Articular chondrocyte of knee joint (primary cell): Measurements from ENCODE around the gene RPS6KA4. TPM values are rescaled to one million over a fixed set of nuclear protein-coding genes. Genes with fewer than 3 reads are reported as not detected.

Source experiments
- small RNA-seq: library from RNA; depleted of rRNA; stranded (forward); fragments of <200 nt; gene quantifications from one replicate; pipeline ENCODE3, GENCODE V24; 2012
- total RNA-seq: library from RNA; depleted of rRNA; stranded (reverse); fragments of >200 nt; gene quantifications from 2 replicates; pipeline ENCODE4 v1.2.3, GENCODE V29; 2012

The RPS6KA4 gene
- total RNA-seq = 26.3 and 38.2 TPM in 2 replicates

GRCh38 chr11:64358907-64359711 lies at the start of gene RPS6KA4:
TSS of gene RPS6KA4 (plus strand) at chr11:64359162. CDS start at chr11:64359236, 74 bp downstream.

GRCh38 chr11:64317325-64317960 lies 41.5 kb upstream of the RPS6KA4 start, which contains the start of gene TRMT112:
TSS of gene TRMT112 (minus strand) at chr11:64317559. CDS start at chr11:64317526, 33 bp downstream.

GRCh38 chr11:64317961-64318765 lies 40.8 kb upstream of the RPS6KA4 start, which contains the start of gene PRDX5:
TSS of gene PRDX5 (plus strand) at chr11:64318121. CDS start at chr11:64318216, 95 bp downstream.

GRCh38 chr11:64339754-64340408 lies 19.1 kb upstream of the RPS6KA4 start, which contains the start of gene CCDC88B:
TSS of gene CCDC88B (plus strand) at chr11:64340204. CDS start at chr11:64340267, 63 bp downstream.

Small RNA genes lying within 50 kb of the gene (small RNA-seq; reads per million reads assigned to genes)
- gene MIR1237 = not detected
- gene MIR7155 = 0.46 reads per million, percentile 9 among the genes with 10 or more reads in this experiment

Other genes with a start within 250 kb of the RPS6KA4 start
- 12.3 and 13.9 TPM in 2 replicates for gene MACROD1, start 193.0 kb upstream of the RPS6KA4 start, total RNA-seq
- 84.9 and 87.6 TPM in 2 replicates for gene STIP1, start 173.0 kb upstream of the RPS6KA4 start, total RNA-seq
- 1.0 and 1.2 TPM in 2 replicates for gene FERMT3, start 152.4 kb upstream of the RPS6KA4 start, total RNA-seq
- gene TRPT1, start 133.0 kb upstream of the RPS6KA4 start, total RNA-seq = 20.8 and 29.8 TPM in 2 replicates
- 35.0 and 35.9 TPM in 2 replicates for gene NUDT22, start 132.9 kb upstream of the RPS6KA4 start, total RNA-seq
- gene DNAJC4, start 128.6 kb upstream of the RPS6KA4 start, total RNA-seq = 9.1 and 11.8 TPM in 2 replicates
- 17.3 and 25.5 TPM in 2 replicates for gene VEGFB, start 124.6 kb upstream of the RPS6KA4 start, total RNA-seq
- 32.5 and 35.7 TPM in 2 replicates for gene FKBP2, start 118.1 kb upstream of the RPS6KA4 start, total RNA-seq
- gene PPP1R14B, start 112.2 kb upstream of the RPS6KA4 start, total RNA-seq = 104 and 126 TPM in 2 replicates
- 19.5 and 20.3 TPM in 2 replicates for gene PLCB3, start 107.6 kb upstream of the RPS6KA4 start, total RNA-seq
- gene BAD, start 74.5 kb upstream of the RPS6KA4 start, total RNA-seq = 61.0 and 65.3 TPM in 2 replicates
- gene GPR137, start 73.3 kb upstream of the RPS6KA4 start, total RNA-seq = 10.6 and 11.1 TPM in 2 replicates
- 0.11 TPM in 1 of 2 replicates, not detected in the other for gene KCNK4, start 67.9 kb upstream of the RPS6KA4 start, total RNA-seq
- 0.13 TPM in 1 of 2 replicates, not detected in the other for gene CATSPERZ, start 58.8 kb upstream of the RPS6KA4 start, total RNA-seq
- 17.6 and 18.7 TPM in 2 replicates for gene ESRRA, start 53.6 kb upstream of the RPS6KA4 start, total RNA-seq
- 109 and 165 TPM in 2 replicates for gene TRMT112, start 41.6 kb upstream of the RPS6KA4 start, total RNA-seq
- 218 and 224 TPM in 2 replicates for gene PRDX5, start 41.0 kb upstream of the RPS6KA4 start, total RNA-seq
- gene CCDC88B, start 19.0 kb upstream of the RPS6KA4 start, total RNA-seq = 0.26 and 0.86 TPM in 2 replicates
- under 0.01 TPM in 1 of 2 replicates, not detected in the other for gene SLC22A11, start 196.8 kb downstream of the RPS6KA4 start, total RNA-seq
- gene SLC22A12, start 232.1 kb downstream of the RPS6KA4 start, total RNA-seq = not detected in 2 replicates